SK-N-SH treated with all-trans-retinoic acid at 6 μM for 48 hours (cell line): ENCODE results near the gene TWF2.
A peak's percentile ranks its signal among the peaks of the same experiment; 100 is the strongest.

Experiments
- ATAC-seq: fragments of 200-7000 bp; cut with Tn5 transposase; 3 replicates; pipeline ENCODE4 v1.9.1; 2020; ENCODE audit warnings: mild to moderate bottlenecking, moderate library complexity
- ARNTL ChIP-seq: fragments of 450-650 bp; formaldehyde crosslinking; IDR thresholded peaks from 2 replicates; pipeline ENCODE4 v1.5.0; 2020; ENCODE audit warnings: low read depth, mild to moderate bottlenecking, moderate library complexity, borderline replicate concordance
- BACH2 ChIP-seq: fragments of 250-450 bp; sonication (Bioruptor Pico); IDR thresholded peaks from 2 replicates; pipeline ENCODE4 v1.9.0; 2021; ENCODE audit warnings: mild to moderate bottlenecking, borderline replicate concordance
- CSDC2 ChIP-seq: fragments of 250-450 bp; sonication (Bioruptor Pico); IDR thresholded peaks from 2 replicates; pipeline ENCODE4 v1.5.0; 2020; ENCODE audit warnings: mild to moderate bottlenecking, moderate library complexity
- ESRRG ChIP-seq: fragments of 250-450 bp; sonication (Bioruptor Pico); IDR thresholded peaks from 2 replicates; pipeline ENCODE4 v1.6.1; 2021; ENCODE audit warnings: mild to moderate bottlenecking
- GLIS3 ChIP-seq: fragments of 250-450 bp; sonication (Bioruptor Pico); IDR thresholded peaks from 2 replicates; pipeline ENCODE4 v1.5.0; 2020; ENCODE audit warnings: mild to moderate bottlenecking, moderate library complexity
- ISL1 ChIP-seq: fragments of 250-450 bp; sonication (Bioruptor Pico); IDR thresholded peaks from 2 replicates; pipeline ENCODE4 v2.1.2; 2022; ENCODE audit warnings: mild to moderate bottlenecking, moderate library complexity
- OSR1 ChIP-seq: fragments of 250-450 bp; sonication (Bioruptor Pico); IDR thresholded peaks from 2 replicates; pipeline ENCODE4 v1.8.0; 2022; ENCODE audit warnings: moderate library complexity, mild to moderate bottlenecking, inconsistent platforms
- PPARA ChIP-seq: fragments of 250-450 bp; sonication (Bioruptor Pico); IDR thresholded peaks from 2 replicates; pipeline ENCODE4 v1.5.0; 2020; ENCODE audit warnings: mild to moderate bottlenecking, borderline replicate concordance
- SNAI2 ChIP-seq: fragments of 250-450 bp; sonication (Bioruptor Pico); IDR thresholded peaks from 2 replicates; pipeline ENCODE4 v1.5.0; 2020; ENCODE audit warnings: mild to moderate bottlenecking, moderate library complexity
- TCF4 ChIP-seq: fragments of 250-450 bp; sonication (Bioruptor Pico); IDR thresholded peaks from 2 replicates; pipeline ENCODE4 v1.8.0; 2021; ENCODE audit warnings: mild to moderate bottlenecking, moderate library complexity, borderline replicate concordance
- TOX ChIP-seq: fragments of 250-450 bp; sonication (Bioruptor Pico); IDR thresholded peaks from 2 replicates; pipeline ENCODE4 v1.8.0; 2021; ENCODE audit warnings: mild to moderate bottlenecking, moderate library complexity, borderline replicate concordance
- ZFP3 ChIP-seq: fragments of 250-450 bp; sonication (Bioruptor Pico); IDR thresholded peaks from 2 replicates; pipeline ENCODE4 v1.5.0; 2020; ENCODE audit warnings: mild to moderate bottlenecking, moderate library complexity
- ZFP30 ChIP-seq: fragments of 450-650 bp; formaldehyde crosslinking; IDR thresholded peaks from 2 replicates; pipeline ENCODE4 v1.5.0; 2022; ENCODE audit warnings: mild to moderate bottlenecking, moderate library complexity
- ZNF565 ChIP-seq: fragments of 450-650 bp; formaldehyde crosslinking; conservative IDR thresholded peaks from 2 replicates; pipeline ENCODE4 v1.5.0; 2020; ENCODE audit warnings: low read depth, mild to moderate bottlenecking, moderate library complexity
- ZNF70 ChIP-seq: fragments of 450-650 bp; formaldehyde crosslinking; IDR thresholded peaks from 2 replicates; pipeline ENCODE4 v1.5.0; 2020; ENCODE audit warnings: mild to moderate bottlenecking, moderate library complexity
- ZNF8 ChIP-seq: fragments of 450-650 bp; formaldehyde crosslinking; IDR thresholded peaks from 2 replicates; pipeline ENCODE4 v1.5.0; 2020; ENCODE audit warnings: mild to moderate bottlenecking, moderate library complexity
- TF ChIP-seq, protein P1 (sequence below): fragments of 250-450 bp; sonication (Bioruptor Pico); IDR thresholded peaks from 2 replicates; pipeline ENCODE4 v1.5.1; 2020; ENCODE audit warnings: low read depth, mild to moderate bottlenecking, moderate library complexity
- TF ChIP-seq, protein P2 (sequence below): fragments of 250-450 bp; sonication (Bioruptor Pico); IDR thresholded peaks from 2 replicates; pipeline ENCODE4 v1.5.1; 2021; ENCODE audit warnings: mild to moderate bottlenecking, moderate library complexity
- TF ChIP-seq, protein P3 (sequence below): fragments of 250-450 bp; sonication (Bioruptor Pico); IDR thresholded peaks from 2 replicates; pipeline ENCODE4 v1.8.0; 2020; ENCODE audit warnings: mild to moderate bottlenecking, moderate library complexity, borderline replicate concordance
- TF ChIP-seq, protein P4 (sequence below): fragments of 250-450 bp; sonication (Bioruptor Pico); IDR thresholded peaks from 2 replicates; pipeline ENCODE4 v1.8.0; 2021; ENCODE audit warnings: low read depth, mild to moderate bottlenecking, moderate library complexity, borderline replicate concordance
- TF ChIP-seq, protein P5 (sequence below): fragments of 250-450 bp; sonication (Bioruptor Pico); IDR thresholded peaks from 2 replicates; pipeline ENCODE4 v1.5.0; 2020; ENCODE audit warnings: mild to moderate bottlenecking, moderate library complexity

TWF2 gene

DNA sequence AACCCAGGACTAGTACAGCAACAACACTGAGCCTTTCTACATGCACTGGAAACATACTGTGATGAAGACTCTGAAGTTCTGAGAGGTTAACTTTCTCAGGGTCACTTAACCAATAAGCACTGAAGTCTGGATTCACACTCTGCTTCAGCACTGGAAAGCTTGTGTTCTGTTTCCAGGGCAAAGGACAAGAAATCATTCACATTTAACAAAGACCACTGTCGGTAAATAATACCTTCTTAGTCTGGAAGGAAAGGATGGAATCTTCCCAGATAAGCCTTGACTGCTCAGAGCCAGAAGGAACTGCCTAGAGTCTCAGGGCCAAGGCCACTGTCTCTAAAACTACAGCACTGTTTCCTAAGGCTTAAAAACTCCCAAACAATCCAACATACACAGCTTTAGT, 44.3 kb upstream of the TWF2 start:
- TF ChIP-seq, protein P1, sequence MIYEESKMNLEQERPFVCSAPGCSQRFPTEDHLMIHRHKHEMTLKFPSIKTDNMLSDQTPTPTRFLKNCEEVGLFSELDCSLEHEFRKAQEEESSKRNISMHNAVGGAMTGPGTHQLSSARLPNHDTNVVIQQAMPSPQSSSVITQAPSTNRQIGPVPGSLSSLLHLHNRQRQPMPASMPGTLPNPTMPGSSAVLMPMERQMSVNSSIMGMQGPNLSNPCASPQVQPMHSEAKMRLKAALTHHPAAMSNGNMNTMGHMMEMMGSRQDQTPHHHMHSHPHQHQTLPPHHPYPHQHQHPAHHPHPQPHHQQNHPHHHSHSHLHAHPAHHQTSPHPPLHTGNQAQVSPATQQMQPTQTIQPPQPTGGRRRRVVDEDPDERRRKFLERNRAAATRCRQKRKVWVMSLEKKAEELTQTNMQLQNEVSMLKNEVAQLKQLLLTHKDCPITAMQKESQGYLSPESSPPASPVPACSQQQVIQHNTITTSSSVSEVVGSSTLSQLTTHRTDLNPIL = no peak
- no peak for TF ChIP-seq ZFP30 (CRISPR knock-in tag)
- TF ChIP-seq ZFP3 = no peak
- TF ChIP-seq, protein P2, sequence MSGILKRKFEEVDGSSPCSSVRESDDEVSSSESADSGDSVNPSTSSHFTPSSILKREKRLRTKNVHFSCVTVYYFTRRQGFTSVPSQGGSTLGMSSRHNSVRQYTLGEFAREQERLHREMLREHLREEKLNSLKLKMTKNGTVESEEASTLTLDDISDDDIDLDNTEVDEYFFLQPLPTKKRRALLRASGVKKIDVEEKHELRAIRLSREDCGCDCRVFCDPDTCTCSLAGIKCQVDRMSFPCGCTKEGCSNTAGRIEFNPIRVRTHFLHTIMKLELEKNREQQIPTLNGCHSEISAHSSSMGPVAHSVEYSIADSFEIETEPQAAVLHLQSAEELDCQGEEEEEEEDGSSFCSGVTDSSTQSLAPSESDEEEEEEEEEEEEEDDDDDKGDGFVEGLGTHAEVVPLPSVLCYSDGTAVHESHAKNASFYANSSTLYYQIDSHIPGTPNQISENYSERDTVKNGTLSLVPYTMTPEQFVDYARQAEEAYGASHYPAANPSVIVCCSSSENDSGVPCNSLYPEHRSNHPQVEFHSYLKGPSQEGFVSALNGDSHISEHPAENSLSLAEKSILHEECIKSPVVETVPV (CRISPR knock-in tag) = no peak
- no peak for TF ChIP-seq PPARA (CRISPR knock-in tag)
- TF ChIP-seq, protein P3, sequence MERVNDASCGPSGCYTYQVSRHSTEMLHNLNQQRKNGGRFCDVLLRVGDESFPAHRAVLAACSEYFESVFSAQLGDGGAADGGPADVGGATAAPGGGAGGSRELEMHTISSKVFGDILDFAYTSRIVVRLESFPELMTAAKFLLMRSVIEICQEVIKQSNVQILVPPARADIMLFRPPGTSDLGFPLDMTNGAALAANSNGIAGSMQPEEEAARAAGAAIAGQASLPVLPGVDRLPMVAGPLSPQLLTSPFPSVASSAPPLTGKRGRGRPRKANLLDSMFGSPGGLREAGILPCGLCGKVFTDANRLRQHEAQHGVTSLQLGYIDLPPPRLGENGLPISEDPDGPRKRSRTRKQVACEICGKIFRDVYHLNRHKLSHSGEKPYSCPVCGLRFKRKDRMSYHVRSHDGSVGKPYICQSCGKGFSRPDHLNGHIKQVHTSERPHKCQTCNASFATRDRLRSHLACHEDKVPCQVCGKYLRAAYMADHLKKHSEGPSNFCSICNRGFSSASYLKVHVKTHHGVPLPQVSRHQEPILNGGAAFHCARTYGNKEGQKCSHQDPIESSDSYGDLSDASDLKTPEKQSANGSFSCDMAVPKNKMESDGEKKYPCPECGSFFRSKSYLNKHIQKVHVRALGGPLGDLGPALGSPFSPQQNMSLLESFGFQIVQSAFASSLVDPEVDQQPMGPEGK (CRISPR knock-in tag) = no peak
- no peak for TF ChIP-seq SNAI2 (CRISPR knock-in tag)
- no peak for TF ChIP-seq GLIS3
- TF ChIP-seq ISL1 = no peak
- no peak for TF ChIP-seq ESRRG (CRISPR knock-in tag)
- TF ChIP-seq TCF4 (CRISPR knock-in tag) = no peak
- TF ChIP-seq OSR1 (CRISPR knock-in tag) = no peak
- no peak for TF ChIP-seq ZNF8 (CRISPR knock-in tag)
- TF ChIP-seq, protein P4, sequence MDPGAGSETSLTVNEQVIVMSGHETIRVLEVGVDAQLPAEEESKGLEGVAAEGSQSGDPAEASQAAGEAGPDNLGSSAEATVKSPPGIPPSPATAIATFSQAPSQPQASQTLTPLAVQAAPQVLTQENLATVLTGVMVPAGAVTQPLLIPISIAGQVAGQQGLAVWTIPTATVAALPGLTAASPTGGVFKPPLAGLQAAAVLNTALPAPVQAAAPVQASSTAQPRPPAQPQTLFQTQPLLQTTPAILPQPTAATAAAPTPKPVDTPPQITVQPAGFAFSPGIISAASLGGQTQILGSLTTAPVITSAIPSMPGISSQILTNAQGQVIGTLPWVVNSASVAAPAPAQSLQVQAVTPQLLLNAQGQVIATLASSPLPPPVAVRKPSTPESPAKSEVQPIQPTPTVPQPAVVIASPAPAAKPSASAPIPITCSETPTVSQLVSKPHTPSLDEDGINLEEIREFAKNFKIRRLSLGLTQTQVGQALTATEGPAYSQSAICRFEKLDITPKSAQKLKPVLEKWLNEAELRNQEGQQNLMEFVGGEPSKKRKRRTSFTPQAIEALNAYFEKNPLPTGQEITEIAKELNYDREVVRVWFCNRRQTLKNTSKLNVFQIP = no peak
- TF ChIP-seq, protein P5, sequence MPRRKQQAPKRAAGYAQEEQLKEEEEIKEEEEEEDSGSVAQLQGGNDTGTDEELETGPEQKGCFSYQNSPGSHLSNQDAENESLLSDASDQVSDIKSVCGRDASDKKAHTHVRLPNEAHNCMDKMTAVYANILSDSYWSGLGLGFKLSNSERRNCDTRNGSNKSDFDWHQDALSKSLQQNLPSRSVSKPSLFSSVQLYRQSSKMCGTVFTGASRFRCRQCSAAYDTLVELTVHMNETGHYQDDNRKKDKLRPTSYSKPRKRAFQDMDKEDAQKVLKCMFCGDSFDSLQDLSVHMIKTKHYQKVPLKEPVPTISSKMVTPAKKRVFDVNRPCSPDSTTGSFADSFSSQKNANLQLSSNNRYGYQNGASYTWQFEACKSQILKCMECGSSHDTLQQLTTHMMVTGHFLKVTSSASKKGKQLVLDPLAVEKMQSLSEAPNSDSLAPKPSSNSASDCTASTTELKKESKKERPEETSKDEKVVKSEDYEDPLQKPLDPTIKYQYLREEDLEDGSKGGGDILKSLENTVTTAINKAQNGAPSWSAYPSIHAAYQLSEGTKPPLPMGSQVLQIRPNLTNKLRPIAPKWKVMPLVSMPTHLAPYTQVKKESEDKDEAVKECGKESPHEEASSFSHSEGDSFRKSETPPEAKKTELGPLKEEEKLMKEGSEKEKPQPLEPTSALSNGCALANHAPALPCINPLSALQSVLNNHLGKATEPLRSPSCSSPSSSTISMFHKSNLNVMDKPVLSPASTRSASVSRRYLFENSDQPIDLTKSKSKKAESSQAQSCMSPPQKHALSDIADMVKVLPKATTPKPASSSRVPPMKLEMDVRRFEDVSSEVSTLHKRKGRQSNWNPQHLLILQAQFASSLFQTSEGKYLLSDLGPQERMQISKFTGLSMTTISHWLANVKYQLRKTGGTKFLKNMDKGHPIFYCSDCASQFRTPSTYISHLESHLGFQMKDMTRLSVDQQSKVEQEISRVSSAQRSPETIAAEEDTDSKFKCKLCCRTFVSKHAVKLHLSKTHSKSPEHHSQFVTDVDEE = no peak
- no peak for TF ChIP-seq BACH2
- TF ChIP-seq, all 23 proteins: peak for 0
- ATAC-seq = no peak

DNA sequence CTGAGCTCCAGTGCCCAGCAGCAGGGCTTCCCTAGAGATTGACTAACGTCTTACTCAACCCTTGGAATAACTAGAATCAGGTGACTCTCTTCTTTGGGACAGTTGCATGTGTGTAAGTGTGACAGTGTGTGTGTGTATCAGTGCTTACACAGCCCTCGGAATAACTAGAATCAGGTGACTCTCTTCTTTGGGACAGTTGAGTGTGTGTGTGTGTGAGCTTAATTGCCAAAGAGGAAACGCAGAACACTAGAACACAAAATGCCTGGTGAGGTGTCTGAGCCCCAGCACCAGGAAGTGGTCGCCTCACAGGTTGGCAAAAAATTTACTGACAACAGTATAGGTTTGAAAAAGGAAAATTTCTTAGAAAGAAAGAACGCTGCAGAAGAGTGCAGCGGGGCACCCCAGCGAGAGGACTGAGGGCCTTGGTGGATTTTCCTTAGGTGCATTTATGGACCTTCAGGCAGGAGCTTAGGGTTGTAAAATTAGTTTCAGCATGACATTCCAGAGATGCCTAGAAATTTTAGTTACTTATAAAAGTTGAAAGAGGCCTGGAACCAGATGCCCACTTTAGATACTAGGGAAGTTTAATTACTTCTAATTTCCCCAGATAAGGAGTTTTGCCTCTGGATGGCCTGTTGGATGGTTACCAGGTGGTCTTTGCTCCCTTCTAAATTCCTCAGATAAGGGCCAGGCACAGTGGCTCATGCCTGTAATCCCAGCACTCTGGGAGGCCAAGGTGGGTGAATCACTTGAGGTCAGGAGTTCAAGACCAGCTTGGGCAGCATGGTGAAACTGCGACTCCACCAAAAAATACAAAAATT, 43.2 kb upstream of the TWF2 start:
- no peak for ATAC-seq
- TF ChIP-seq, protein P2 (CRISPR knock-in tag) = no peak
- TF ChIP-seq, protein P3 (CRISPR knock-in tag) = peak; percentile 57; the same call in 1 of the 2 replicates
- TF ChIP-seq, protein P4 = no peak; the same call in 1 of the 2 replicates
- TF ChIP-seq ZNF565 (0 out of 2 replicates have a peak, but pooled peaks have one; percentile 64), TOX (CRISPR knock-in tag) (no peak), ARNTL (CRISPR knock-in tag) (no peak), CSDC2 (CRISPR knock-in tag) (peak; percentile 80), BACH2 (no peak), ZNF8 (CRISPR knock-in tag) (no peak), OSR1 (CRISPR knock-in tag) (no peak), ZNF70 (peak; percentile 53), ZFP30 (CRISPR knock-in tag) (no peak), ZFP3 (peak; percentile 54; the same call in 1 of the 2 replicates), TCF4 (CRISPR knock-in tag) (peak; percentile 87), GLIS3 (no peak; the same call in none of the 2 replicates), SNAI2 (CRISPR knock-in tag) (peak; percentile 80), PPARA (CRISPR knock-in tag) (0 out of 2 replicates have a peak, but pooled peaks have one; percentile 33)
- TF ChIP-seq, protein P1 = peak; percentile 77; the same call in 1 of the 2 replicates
